ENCODE results near the gene SRSF2.

The SRSF2 gene

DNA sequence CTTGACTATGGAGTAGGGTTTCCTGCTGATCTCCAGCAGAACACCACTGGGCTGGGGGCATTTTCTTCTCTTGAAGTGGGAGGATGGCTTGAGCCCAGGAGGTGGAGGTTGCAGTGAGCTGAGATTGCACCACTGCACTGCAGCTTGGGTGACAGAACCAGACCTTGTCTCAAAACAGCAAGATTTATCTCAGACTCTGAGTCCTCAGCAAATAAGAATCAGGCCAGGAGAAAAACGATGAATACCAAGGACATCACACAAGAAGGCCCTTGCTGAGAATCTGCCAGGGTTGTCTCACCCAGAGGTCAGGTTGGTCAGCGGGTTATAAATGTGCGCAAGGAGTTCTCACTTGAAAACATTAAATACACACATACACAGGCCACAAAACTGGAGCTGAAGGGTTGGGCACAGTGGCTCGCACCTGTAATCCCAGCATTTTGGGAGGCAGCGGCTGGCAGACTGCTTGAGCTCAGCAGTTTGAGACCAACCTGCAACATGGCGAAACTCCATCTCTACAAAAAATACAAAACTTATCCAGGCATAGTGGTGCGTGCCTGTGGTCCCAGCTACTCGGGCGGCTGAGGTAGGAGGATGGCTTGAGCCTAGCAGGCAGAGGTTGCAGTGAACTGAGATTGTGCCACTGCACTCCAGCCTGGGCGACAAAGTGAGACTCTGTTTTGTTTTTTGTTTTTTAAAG is 34.0 kb downstream of the SRSF2 start:
- TF ChIP-seq ZC3H10 (CRISPR knock-in tag; IDR thresholded peaks at IDR 0.05) (no peak), CSDC2 (CRISPR knock-in tag; IDR thresholded peaks at IDR 0.05) (no peak), ISL1 (CRISPR knock-in tag; IDR thresholded peaks at IDR 0.05) (no peak), ARNTL (CRISPR knock-in tag; IDR thresholded peaks at IDR 0.05; ENCODE audit: borderline replicate concordance, low read depth) (no peak), ESRRG (CRISPR knock-in tag; IDR thresholded peaks at IDR 0.05) (no peak), OSR1 (CRISPR knock-in tag; IDR thresholded peaks at IDR 0.05) (no peak), RARB (CRISPR knock-in tag; IDR thresholded peaks at IDR 0.05) (no peak), ZNF8 (CRISPR knock-in tag; IDR thresholded peaks at IDR 0.05) (no peak), ZNF565 (CRISPR knock-in tag; conservative IDR thresholded peaks at IDR 0.05; ENCODE audit: low read depth) (no peak), GLIS3 (CRISPR knock-in tag; IDR thresholded peaks at IDR 0.05) (no peak), TOX (CRISPR knock-in tag; IDR thresholded peaks at IDR 0.05; ENCODE audit: borderline replicate concordance) (no peak), BACH2 (CRISPR knock-in tag; IDR thresholded peaks at IDR 0.05; ENCODE audit: borderline replicate concordance) (no peak), ZFP3 (CRISPR knock-in tag; IDR thresholded peaks at IDR 0.05) (no peak), ZFP30 (CRISPR knock-in tag; IDR thresholded peaks at IDR 0.05) (no peak)
- TF ChIP-seq, protein P1, sequence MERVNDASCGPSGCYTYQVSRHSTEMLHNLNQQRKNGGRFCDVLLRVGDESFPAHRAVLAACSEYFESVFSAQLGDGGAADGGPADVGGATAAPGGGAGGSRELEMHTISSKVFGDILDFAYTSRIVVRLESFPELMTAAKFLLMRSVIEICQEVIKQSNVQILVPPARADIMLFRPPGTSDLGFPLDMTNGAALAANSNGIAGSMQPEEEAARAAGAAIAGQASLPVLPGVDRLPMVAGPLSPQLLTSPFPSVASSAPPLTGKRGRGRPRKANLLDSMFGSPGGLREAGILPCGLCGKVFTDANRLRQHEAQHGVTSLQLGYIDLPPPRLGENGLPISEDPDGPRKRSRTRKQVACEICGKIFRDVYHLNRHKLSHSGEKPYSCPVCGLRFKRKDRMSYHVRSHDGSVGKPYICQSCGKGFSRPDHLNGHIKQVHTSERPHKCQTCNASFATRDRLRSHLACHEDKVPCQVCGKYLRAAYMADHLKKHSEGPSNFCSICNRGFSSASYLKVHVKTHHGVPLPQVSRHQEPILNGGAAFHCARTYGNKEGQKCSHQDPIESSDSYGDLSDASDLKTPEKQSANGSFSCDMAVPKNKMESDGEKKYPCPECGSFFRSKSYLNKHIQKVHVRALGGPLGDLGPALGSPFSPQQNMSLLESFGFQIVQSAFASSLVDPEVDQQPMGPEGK (CRISPR knock-in tag; IDR thresholded peaks at IDR 0.05; ENCODE audit: borderline replicate concordance), result no peak
- TF ChIP-seq, protein P2, sequence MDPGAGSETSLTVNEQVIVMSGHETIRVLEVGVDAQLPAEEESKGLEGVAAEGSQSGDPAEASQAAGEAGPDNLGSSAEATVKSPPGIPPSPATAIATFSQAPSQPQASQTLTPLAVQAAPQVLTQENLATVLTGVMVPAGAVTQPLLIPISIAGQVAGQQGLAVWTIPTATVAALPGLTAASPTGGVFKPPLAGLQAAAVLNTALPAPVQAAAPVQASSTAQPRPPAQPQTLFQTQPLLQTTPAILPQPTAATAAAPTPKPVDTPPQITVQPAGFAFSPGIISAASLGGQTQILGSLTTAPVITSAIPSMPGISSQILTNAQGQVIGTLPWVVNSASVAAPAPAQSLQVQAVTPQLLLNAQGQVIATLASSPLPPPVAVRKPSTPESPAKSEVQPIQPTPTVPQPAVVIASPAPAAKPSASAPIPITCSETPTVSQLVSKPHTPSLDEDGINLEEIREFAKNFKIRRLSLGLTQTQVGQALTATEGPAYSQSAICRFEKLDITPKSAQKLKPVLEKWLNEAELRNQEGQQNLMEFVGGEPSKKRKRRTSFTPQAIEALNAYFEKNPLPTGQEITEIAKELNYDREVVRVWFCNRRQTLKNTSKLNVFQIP (CRISPR knock-in tag; IDR thresholded peaks at IDR 0.05; ENCODE audit: borderline replicate concordance, low read depth), result no peak
- no peak for ATAC-seq

DNA sequence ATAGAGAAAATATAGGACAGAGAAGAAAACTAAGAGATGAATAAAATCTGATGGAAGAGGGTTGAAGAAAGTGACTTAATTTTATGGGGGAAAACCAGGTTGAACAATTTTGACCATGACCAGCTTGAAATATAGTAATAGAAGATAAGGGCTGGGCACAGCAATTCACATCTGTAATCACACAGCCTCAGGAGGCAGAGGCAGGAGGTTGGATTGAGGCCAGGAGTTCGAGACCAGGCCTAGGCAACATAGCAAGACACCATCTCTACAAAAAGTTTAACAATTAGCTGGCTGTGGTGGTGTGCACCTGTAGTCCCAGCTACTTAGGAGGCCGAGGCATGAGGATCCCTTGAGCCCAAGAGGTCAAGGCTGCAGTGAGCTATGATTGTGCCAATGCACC is 35.1 kb downstream of the SRSF2 start:
- TF ChIP-seq ARNTL (CRISPR knock-in tag; IDR thresholded peaks at IDR 0.05; ENCODE audit: borderline replicate concordance, low read depth), result no peak
- TF ChIP-seq, protein P1 (CRISPR knock-in tag; IDR thresholded peaks at IDR 0.05; ENCODE audit: borderline replicate concordance), result no peak
- TF ChIP-seq BACH2 (CRISPR knock-in tag; IDR thresholded peaks at IDR 0.05; ENCODE audit: borderline replicate concordance), result no peak
- no peak for TF ChIP-seq ISL1 (CRISPR knock-in tag; IDR thresholded peaks at IDR 0.05)
- ATAC-seq, result no peak

DNA sequence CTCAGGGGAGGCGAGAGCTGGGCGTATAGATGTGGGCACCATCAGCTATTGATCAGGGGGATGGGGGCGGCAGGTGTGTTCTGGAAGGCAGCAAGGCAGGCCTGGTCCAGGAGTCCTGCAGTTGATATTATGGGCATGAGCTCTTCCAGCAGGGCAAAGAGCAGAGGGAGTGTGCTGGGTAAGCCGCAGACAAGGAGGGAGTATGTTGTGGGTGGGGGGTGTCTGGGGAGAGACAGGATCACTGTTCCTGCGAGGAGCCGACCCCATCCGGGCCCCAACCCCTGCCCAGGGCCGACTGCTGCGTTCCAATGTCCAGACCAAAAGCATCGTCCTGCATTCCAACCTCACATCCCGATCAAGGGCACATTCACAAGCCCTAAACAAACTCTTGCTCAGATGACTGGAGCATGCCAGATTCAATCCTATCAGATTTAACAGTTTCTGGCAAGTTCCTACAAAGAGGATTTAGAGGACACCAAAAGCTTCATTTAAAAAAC is 35.6 kb downstream of the SRSF2 start:
- peak; percentile 31 for ATAC-seq
- TF ChIP-seq OSR1 (CRISPR knock-in tag; IDR thresholded peaks at IDR 0.05) (no peak), ZNF565 (CRISPR knock-in tag; conservative IDR thresholded peaks at IDR 0.05; ENCODE audit: low read depth) (no peak), SNAI2 (CRISPR knock-in tag; IDR thresholded peaks at IDR 0.05) (no peak), TCF4 (CRISPR knock-in tag; IDR thresholded peaks at IDR 0.05; ENCODE audit: borderline replicate concordance) (no peak), ISL1 (CRISPR knock-in tag; IDR thresholded peaks at IDR 0.05) (no peak), ZNF8 (CRISPR knock-in tag; IDR thresholded peaks at IDR 0.05) (no peak), ESRRG (CRISPR knock-in tag; IDR thresholded peaks at IDR 0.05) (no peak), RARB (CRISPR knock-in tag; IDR thresholded peaks at IDR 0.05) (no peak)
- TF ChIP-seq, protein P3, sequence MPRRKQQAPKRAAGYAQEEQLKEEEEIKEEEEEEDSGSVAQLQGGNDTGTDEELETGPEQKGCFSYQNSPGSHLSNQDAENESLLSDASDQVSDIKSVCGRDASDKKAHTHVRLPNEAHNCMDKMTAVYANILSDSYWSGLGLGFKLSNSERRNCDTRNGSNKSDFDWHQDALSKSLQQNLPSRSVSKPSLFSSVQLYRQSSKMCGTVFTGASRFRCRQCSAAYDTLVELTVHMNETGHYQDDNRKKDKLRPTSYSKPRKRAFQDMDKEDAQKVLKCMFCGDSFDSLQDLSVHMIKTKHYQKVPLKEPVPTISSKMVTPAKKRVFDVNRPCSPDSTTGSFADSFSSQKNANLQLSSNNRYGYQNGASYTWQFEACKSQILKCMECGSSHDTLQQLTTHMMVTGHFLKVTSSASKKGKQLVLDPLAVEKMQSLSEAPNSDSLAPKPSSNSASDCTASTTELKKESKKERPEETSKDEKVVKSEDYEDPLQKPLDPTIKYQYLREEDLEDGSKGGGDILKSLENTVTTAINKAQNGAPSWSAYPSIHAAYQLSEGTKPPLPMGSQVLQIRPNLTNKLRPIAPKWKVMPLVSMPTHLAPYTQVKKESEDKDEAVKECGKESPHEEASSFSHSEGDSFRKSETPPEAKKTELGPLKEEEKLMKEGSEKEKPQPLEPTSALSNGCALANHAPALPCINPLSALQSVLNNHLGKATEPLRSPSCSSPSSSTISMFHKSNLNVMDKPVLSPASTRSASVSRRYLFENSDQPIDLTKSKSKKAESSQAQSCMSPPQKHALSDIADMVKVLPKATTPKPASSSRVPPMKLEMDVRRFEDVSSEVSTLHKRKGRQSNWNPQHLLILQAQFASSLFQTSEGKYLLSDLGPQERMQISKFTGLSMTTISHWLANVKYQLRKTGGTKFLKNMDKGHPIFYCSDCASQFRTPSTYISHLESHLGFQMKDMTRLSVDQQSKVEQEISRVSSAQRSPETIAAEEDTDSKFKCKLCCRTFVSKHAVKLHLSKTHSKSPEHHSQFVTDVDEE (CRISPR knock-in tag; IDR thresholded peaks at IDR 0.05), result no peak
